Measurements from ENCODE around the gene ROCK2.

The ROCK2 gene

DNA sequence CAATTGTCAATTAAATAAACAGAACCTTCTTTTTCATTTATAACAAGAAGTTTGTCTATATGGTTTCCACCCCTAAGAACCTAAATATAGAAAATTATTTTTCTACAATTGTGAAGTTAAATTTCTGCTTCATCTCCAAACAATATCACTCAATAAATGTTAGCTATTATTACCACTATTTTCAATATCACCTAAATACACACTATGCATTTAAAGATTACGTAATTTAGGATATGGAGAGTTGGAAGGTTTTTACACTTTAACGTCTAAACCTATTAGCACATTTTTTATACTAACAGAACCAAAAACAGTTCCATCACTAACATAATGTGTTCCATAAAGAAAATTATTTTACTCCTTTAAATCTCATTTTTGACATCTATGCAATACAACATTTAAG, 48.0 kb downstream of the ROCK2 start:
- TF ChIP-seq, protein P1, sequence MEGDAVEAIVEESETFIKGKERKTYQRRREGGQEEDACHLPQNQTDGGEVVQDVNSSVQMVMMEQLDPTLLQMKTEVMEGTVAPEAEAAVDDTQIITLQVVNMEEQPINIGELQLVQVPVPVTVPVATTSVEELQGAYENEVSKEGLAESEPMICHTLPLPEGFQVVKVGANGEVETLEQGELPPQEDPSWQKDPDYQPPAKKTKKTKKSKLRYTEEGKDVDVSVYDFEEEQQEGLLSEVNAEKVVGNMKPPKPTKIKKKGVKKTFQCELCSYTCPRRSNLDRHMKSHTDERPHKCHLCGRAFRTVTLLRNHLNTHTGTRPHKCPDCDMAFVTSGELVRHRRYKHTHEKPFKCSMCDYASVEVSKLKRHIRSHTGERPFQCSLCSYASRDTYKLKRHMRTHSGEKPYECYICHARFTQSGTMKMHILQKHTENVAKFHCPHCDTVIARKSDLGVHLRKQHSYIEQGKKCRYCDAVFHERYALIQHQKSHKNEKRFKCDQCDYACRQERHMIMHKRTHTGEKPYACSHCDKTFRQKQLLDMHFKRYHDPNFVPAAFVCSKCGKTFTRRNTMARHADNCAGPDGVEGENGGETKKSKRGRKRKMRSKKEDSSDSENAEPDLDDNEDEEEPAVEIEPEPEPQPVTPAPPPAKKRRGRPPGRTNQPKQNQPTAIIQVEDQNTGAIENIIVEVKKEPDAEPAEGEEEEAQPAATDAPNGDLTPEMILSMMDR (IDR thresholded peaks at IDR 0.05; ENCODE audit: control insufficient read depth, insufficient read depth, low read depth, low read length, missing control alignments): no peak
- no peak for DNase-seq (ENCODE audit: low read depth)

DNA sequence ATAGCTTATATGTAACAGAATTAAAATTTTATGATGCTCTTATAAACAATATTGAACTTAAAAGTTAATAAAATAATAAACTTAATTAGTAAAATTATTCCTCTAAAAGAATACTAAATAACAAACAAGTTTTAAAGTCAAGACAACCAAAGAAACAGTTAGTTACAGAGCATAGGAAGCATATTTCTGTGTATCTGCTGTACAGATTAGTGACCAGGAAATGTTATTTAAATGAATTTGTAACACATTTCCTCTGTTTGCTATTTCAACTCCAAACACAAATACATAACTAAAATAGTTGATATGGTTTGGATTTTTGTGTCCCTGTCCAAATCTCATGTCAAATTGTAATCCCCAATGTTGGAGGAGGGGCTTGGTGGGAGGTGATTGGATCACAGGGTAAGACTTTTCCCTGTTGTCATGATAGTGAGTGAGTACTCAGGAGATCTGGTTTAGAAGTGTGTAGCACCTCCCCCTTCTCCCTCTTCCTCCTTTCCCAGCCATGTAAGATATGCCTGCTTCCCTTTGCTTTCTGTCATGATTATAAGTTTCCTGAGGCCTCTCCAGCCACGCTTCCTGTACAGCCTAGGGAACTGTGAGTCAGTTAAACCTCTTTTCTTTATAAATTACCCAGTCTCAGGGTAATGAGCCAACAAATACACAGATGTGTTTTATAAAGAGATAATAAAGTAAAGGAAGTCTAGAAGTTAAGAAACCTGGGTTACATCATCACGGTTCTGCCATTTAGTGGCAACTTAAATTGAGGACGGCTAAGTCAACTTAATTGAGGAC, 51.8 kb downstream of the ROCK2 start:
- DNase-seq (ENCODE audit: low read depth): peak; percentile 78

More for the DNA sequence above, 48.0 kb downstream of the ROCK2 start:
- H3K4me3 ChIP-seq (ENCODE audit: control insufficient read depth, low read depth, low read length): no peak overlapping the region

DNA sequence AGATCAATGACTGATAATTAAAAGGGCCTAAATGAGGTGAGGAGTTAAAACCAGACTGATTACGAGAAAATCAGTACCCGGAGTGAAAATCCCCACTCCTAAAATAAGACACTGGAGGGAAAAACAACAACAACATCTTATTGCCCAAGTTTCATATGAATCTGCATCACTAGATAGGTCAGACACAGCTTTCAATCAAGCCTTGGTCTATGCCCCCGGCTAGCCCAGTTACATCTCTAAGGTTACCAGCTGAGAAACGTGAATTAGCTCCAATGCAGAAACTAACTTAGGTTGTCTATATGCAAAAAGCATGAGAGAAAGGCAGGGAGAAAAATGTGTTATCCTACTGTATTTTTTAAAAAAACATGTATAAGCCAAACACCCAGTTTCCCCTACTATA, 53.7 kb downstream of the ROCK2 start:
- TF ChIP-seq, protein P1 (IDR thresholded peaks at IDR 0.05; ENCODE audit: control insufficient read depth, insufficient read depth, low read depth, low read length, missing control alignments): no peak
- DNase-seq (ENCODE audit: low read depth): no peak
- no peak overlapping the region for H3K4me3 ChIP-seq (ENCODE audit: control insufficient read depth, low read depth, low read length)

More for the DNA sequence above, 51.8 kb downstream of the ROCK2 start:
- TF ChIP-seq, protein P1 (IDR thresholded peaks at IDR 0.05; ENCODE audit: control insufficient read depth, insufficient read depth, low read depth, low read length, missing control alignments): no peak
- no peak overlapping the region for H3K4me3 ChIP-seq (ENCODE audit: control insufficient read depth, low read depth, low read length)

DNA sequence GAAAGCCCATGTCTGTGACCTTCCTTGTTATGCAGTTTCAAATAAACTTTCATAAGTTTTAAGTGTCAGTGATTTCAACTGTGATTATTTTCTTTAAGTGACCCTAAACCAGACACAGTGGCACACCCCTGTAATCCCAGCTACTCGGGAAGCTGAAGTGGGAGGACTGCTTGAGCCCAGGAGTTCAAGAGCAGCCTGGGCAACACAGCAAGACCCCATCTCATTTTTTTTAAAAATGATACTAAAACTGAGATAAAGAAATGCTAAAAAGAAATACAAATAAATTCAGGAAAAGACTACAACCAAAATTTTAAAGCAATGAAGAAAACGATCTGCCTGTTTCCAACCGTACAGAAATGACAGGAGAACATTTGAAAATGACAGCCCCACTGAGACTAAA, 54.2 kb downstream of the ROCK2 start:
- DNase-seq (ENCODE audit: low read depth): no peak
- no peak overlapping the region for H3K4me3 ChIP-seq (ENCODE audit: control insufficient read depth, low read depth, low read length)
- TF ChIP-seq, protein P1 (IDR thresholded peaks at IDR 0.05; ENCODE audit: control insufficient read depth, insufficient read depth, low read depth, low read length, missing control alignments): no peak

DNA sequence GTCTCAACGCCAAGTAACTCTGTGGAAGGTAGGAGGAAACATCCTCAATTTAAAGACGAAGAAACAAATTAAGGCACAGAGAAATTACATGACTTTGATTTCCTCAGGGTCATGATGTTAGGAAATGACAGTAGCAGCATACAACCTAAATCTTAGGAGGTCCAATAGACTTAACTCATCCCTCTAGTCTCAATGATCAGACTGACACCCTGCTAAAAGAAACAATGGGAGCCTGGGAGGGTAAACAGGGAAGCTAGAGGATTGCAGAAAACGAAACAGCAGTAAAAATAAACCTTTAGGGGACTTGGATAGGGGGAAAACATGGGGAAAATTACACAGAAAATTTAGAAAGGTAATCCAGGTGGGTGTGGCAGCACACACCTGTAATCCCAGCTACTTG, 56.0 kb downstream of the ROCK2 start:
- no peak overlapping the region for H3K4me3 ChIP-seq (ENCODE audit: control insufficient read depth, low read depth, low read length)
- DNase-seq (ENCODE audit: low read depth): no peak
- TF ChIP-seq, protein P1 (IDR thresholded peaks at IDR 0.05; ENCODE audit: control insufficient read depth, insufficient read depth, low read depth, low read length, missing control alignments): no peak

DNA sequence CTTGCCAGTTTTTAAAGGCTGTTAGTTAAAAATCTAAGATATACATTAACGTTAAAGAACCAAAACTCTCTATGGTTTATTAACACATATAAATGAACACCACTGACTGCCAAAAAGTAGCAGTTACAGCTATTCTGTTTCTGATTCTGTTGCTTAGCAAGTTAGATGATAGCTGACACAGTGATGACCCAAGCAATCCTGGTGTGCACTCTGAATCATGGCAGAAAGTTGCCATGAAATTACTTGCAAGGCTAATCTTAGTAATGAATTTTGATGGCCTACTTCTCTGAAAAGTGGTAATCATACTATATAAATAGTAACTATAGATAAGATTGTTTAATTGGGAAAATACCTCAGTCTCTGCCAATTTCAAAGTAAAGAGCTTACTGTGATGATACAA, 57.7 kb downstream of the ROCK2 start:
- no peak overlapping the region for H3K4me3 ChIP-seq (ENCODE audit: control insufficient read depth, low read depth, low read length)

More for the DNA sequence above, 57.7 kb downstream of the ROCK2 start:
- TF ChIP-seq, protein P1 (IDR thresholded peaks at IDR 0.05; ENCODE audit: control insufficient read depth, insufficient read depth, low read depth, low read length, missing control alignments): no peak
- no peak for DNase-seq (ENCODE audit: low read depth)
